GM13977 (cell line): ENCODE data around the gene FAM184B.

Experiments used
- DNase-seq: peaks from one replicate; pipeline ENCODE4 v3.0.0; 2012; ENCODE audit warnings: low spot score
- CTCF ChIP-seq: IDR thresholded peaks from 2 replicates; pipeline ENCODE4 v1.5.1; 2012; ENCODE audit warnings: mild to moderate bottlenecking, control low read depth; ENCODE audit not compliant: insufficient read depth; ENCODE audit errors: extremely low read depth, missing control alignments
- in situ Hi-C: fragments of 300-500 bp; cut with MboI; formaldehyde crosslinking; loops from one replicate; pipeline ENCODE4 v1.12.0; 2022; ENCODE audit warnings: low sequenced_read_pairs, low pct_unique_long_range_greater_than_20kb, mixed read lengths, inconsistent platforms; ENCODE audit not compliant: unreplicated experiment

FAM184B gene

GRCh38 chr4:17589355-17589754, 192.1 kb downstream of the FAM184B start:
- DNase-seq = no peak
- in situ Hi-C loops = no loop called here
- TF ChIP-seq CTCF = no peak

- in situ Hi-C loops = no loop called here
- no peak for TF ChIP-seq CTCF
- DNase-seq = no peak
Observed at GRCh38 chr4:17587094-17587822, 194.2 kb downstream of the FAM184B start.

GRCh38 chr4:17584521-17585213, 196.8 kb downstream of the FAM184B start:
- DNase-seq = no peak
- TF ChIP-seq CTCF = no peak
- in situ Hi-C loops = no loop called here

- no peak for TF ChIP-seq CTCF
- no peak for DNase-seq
- in situ Hi-C loops = no loop called here
Observed at GRCh38 chr4:17583941-17584340, 197.5 kb downstream of the FAM184B start.

GRCh38 chr4:17583276-17583675, 198.1 kb downstream of the FAM184B start:
- no peak for TF ChIP-seq CTCF
- DNase-seq = no peak
- in situ Hi-C loops = no loop called here

- in situ Hi-C loops = no loop called here
- TF ChIP-seq CTCF = no peak
- no peak for DNase-seq
Observed at GRCh38 chr4:17580969-17581368, 200.5 kb downstream of the FAM184B start.
